CD4-positive, alpha-beta memory T cell (primary cell): ENCODE data around the gene OAT. TPM values are rescaled to one million over a fixed set of nuclear protein-coding genes. Genes with fewer than 3 reads are reported as not detected.

Experiments used
- CTCF ChIA-PET: fragments of 350-600 bp; sonication (Branson Sonifier 250); formaldehyde crosslinking; loops from one replicate; lab custom pipeline; 2021; ENCODE audit warnings: inconsistent platforms; ENCODE audit not compliant: partially characterized antibody; lab: Charles Lee
- POLR2A ChIA-PET: fragments of 350-600 bp; sonication (Branson Sonifier 250); formaldehyde crosslinking; loops from one replicate; lab custom pipeline; 2021; ENCODE audit not compliant: partially characterized antibody; lab: Charles Lee
- DNase-seq, 5 donors: peaks; one replicate each; pipeline versions ENCODE4 v3.0.0 to v3.0.0-alpha.2; 2020 to 2022; ENCODE audit warnings: mixed read lengths in 1 of 5
- H3K27ac ChIP-seq: one replicate; pipeline ENCODE4 v1.7.0; 2013; ENCODE audit warnings: low read depth, low read length
- H3K27me3 ChIP-seq: 2 replicates; pipeline ENCODE4 v1.7.0; 2013; ENCODE audit warnings: mild to moderate bottlenecking, low read length, moderate library complexity; ENCODE audit not compliant: insufficient read depth
- H3K36me3 ChIP-seq: 2 replicates; pipeline ENCODE4 v1.7.0; 2013; ENCODE audit warnings: mild to moderate bottlenecking, low read length, moderate library complexity; ENCODE audit not compliant: insufficient read depth
- H3K4me1 ChIP-seq: 2 replicates; pipeline ENCODE4 v1.7.0; 2013; ENCODE audit warnings: mild to moderate bottlenecking, low read length, moderate library complexity; ENCODE audit not compliant: insufficient read depth
- H3K4me3 ChIP-seq, 2 donors: one replicate each; pipeline ENCODE4 v1.7.0; 2013; ENCODE audit warnings: low read length in 2 of 2, mild to moderate bottlenecking in 1 of 2
- H3K9me3 ChIP-seq, 2 donors: one replicate each; pipeline ENCODE4 v1.7.0; 2013; ENCODE audit warnings: low read length in 2 of 2, control low read depth in 1 of 2; ENCODE audit not compliant: control insufficient read depth in 1 of 2
- H3K27ac Mint-ChIP-seq, 7 donors: one replicate each; pipeline ENCODE4 v1.8.0; 2020 to 2021; ENCODE audit warnings: mixed read lengths in 7 of 7, mild to moderate bottlenecking in 6 of 7, inconsistent platforms in 3 of 7, moderate library complexity in 3 of 7
- H3K27me3 Mint-ChIP-seq, 2 donors: one replicate each; pipeline ENCODE4 v1.8.0; 2020 to 2021; ENCODE audit warnings: mixed read lengths in 2 of 2
- H3K36me3 Mint-ChIP-seq, 2 donors: one replicate each; pipeline ENCODE4 v1.8.0; 2020 to 2021; ENCODE audit warnings: mixed read lengths in 2 of 2, inconsistent platforms in 1 of 2, mild to moderate bottlenecking in 1 of 2
- H3K4me1 Mint-ChIP-seq, 4 donors: one replicate each; pipeline ENCODE4 v1.8.0; 2020 to 2021; ENCODE audit warnings: mixed read lengths in 4 of 4, mild to moderate bottlenecking in 1 of 4
- H3K4me3 Mint-ChIP-seq, 8 donors: one replicate each; pipeline ENCODE4 v1.8.0; 2020 to 2021; ENCODE audit warnings: mixed read lengths in 8 of 8, mild to moderate bottlenecking in 7 of 8, moderate library complexity in 6 of 8, inconsistent platforms in 3 of 8
- H3K9me3 Mint-ChIP-seq, 8 donors: one replicate each; pipeline ENCODE4 v1.8.0; 2020 to 2021; ENCODE audit warnings: mixed read lengths in 8 of 8, mild to moderate bottlenecking in 5 of 8, inconsistent platforms in 3 of 8, moderate library complexity in 1 of 8
- intact Hi-C: fragments of 100-400 bp; cut with micrococcal nuclease; formaldehyde crosslinking; loops from one replicate; pipeline ENCODE4 v1.15.1; 2023
- polyA plus RNA-seq, 2 donors: library from polyadenylated mRNA; unstranded; fragments of 300-500 nt; fragmentation: Illumina TruSeq; gene quantifications; one replicate each; pipeline ENCODE4 v1.2.3, GENCODE V29; 2021
- total RNA-seq, 2 experiments: library from RNA; stranded (reverse); gene quantifications; one replicate each; pipeline ENCODE4 v1.2.3, GENCODE V29; 2021

The OAT gene
- total RNA-seq (10 to 100 TPM; 34.8 to 39.3 TPM), polyA plus RNA-seq (10 to 100 TPM; 62.8 to 80.4 TPM)

GRCh38 chr10:124418726-124419501, at the start of gene OAT:
Gene OAT, minus strand, starts transcription at chr10:124418923. Its CDS starts 6,752 bp downstream, at chr10:124412171.
- Histone ChIP-seq H3K4me3 (peak within 1 kb of the TSS; percentile 52 to 66), H3K9me3 (no peaks in the 10 kb centered on the region), H3K4me1 (peaks cover 13% of the 10 kb centered on the region), H3K36me3 (no peaks in the 10 kb centered on the region), H3K27ac (peak within 1 kb of the TSS; percentile 70), H3K27me3 (no peaks in the 10 kb centered on the region)
- peaks cover 0 to 3% of the 10 kb centered on the region in 2 donors for H3K36me3 Mint-ChIP-seq
- H3K4me3 Mint-ChIP-seq = peak within 1 kb of the TSS; percentile 84 to 95 (median 87)
- H3K27me3 Mint-ChIP-seq = peaks cover 4 to 8% of the 10 kb centered on the region in 2 donors
- POLR2A ChIA-PET = interaction anchor here (0.6 to 2.9 kb wide), 6 partner anchors 15 to 368 kb away, joined by 3 to 24 read pairs (median 4); partner anchors contain the start of gene LHPP
- DNase-seq = peak; percentile 94 to 95 (median 95)
- H3K9me3 Mint-ChIP-seq = no peaks in the 10 kb centered on the region
- H3K4me1 Mint-ChIP-seq = peaks cover 4 to 36% (median 20%) of the 10 kb centered on the region in 4 donors
- peak within 1 kb of the TSS; percentile 74 to 91 (median 84) for H3K27ac Mint-ChIP-seq
- CTCF ChIA-PET = interaction anchor here (0.8 to 4.7 kb wide), 5 partner anchors 10 to 424 kb away, joined by 3 to 22 read pairs (median 4); no protein-coding TSS in a partner anchor
- intact Hi-C loops = loop anchor here (1.0 to 10.0 kb wide), 3 partner anchors 30 to 496 kb away; partner anchors contain the start of gene LHPP

DNA sequence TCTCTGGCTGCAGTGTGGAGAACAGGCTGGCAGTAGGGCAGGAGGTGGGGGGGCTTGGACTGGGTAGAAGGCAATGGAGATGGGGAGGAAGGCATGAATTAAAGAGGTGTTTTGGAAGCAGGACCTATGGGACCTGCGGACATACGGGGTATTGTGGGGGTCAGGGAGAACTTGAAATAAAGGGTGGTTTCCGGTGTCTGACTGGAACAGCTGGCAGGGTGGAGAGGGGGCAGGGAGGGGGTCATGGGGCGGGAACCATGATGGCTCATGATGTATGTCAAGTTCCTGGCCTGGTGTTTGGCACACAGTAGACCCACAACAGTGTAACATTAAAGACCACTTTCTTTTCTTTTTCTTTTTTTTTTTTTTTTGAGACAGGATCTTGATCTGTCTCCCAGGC, 48.4 kb upstream of the OAT start:
- Histone ChIP-seq H3K27ac (no peak overlapping the region), H3K4me1 (peaks cover 21% of the 10 kb centered on the region), H3K36me3 (no peaks in the 10 kb centered on the region), H3K4me3 (no peak overlapping the region), H3K9me3 (no peaks in the 10 kb centered on the region), H3K27me3 (no peaks in the 10 kb centered on the region)
- Mint-ChIP-seq H3K36me3 (peaks cover 0 to 4% of the 10 kb centered on the region in 2 donors), H3K27ac (no peak overlapping the region), H3K27me3 (no peaks in the 10 kb centered on the region), H3K4me1 (peaks cover 18 to 30% (median 27%) of the 10 kb centered on the region in 4 donors), H3K4me3 (no peak overlapping the region), H3K9me3 (no peaks in the 10 kb centered on the region)
- POLR2A ChIA-PET = no interaction called here
- DNase-seq = no peak
- intact Hi-C loops = no loop called here
- CTCF ChIA-PET = interaction anchor here (1.4 kb wide), 1 partner anchor 77 kb away, joined by 3 read pairs; no protein-coding TSS in a partner anchor

DNA sequence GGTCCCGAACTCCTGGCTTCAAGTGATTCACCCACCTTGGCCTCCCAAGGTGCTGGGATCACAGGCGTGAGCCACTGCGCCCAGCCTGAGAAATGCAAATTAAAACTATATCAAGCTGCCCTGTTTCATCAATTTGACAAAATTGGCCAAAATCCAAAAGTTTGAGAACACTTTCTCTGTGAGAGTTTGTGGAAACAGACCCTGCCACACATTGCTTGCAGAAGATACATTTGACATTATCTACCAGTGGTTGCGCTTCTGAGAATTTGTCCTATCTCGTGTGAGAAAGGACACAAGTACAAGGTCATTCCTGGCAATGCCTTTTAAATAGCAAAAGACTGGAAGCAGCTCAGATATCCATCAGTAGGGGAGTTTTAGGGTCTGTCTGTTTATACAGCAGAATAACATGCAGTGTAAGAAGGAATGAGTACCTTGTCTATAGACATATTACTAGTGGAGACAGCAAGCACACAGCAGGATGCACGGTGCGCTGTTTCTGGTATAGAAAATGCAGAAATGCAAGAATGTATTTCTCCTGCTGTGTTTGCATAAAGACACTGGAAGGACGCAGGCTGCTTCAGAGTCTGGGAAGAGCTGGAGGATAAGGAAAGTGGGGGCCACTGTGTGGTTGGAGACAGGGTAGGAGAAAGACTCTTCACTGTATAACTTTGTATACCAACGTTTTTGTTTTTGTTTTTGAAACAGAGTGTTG, 47.2 kb upstream of the OAT start:
- Histone ChIP-seq H3K4me1 (peaks cover 26% of the 10 kb centered on the region), H3K4me3 (no peak overlapping the region), H3K9me3 (no peaks in the 10 kb centered on the region), H3K36me3 (no peaks in the 10 kb centered on the region), H3K27ac (no peak overlapping the region), H3K27me3 (no peaks in the 10 kb centered on the region)
- H3K9me3 Mint-ChIP-seq = peaks cover 0 to 2% (median 0%) of the 10 kb centered on the region in 8 donors
- POLR2A ChIA-PET = interaction anchor here (1.5 kb wide), 1 partner anchor 275 kb away, joined by 3 read pairs; no protein-coding TSS in a partner anchor
- peaks cover 0 to 4% of the 10 kb centered on the region in 2 donors for H3K36me3 Mint-ChIP-seq
- no peaks in the 10 kb centered on the region for H3K27me3 Mint-ChIP-seq
- peak overlapping the region in 5 of 8 donors; percentile 51 to 75 (median 71) for H3K4me3 Mint-ChIP-seq
- H3K27ac Mint-ChIP-seq = peak overlapping the region in 5 of 7 donors; percentile 54 to 78 (median 71)
- CTCF ChIA-PET = no interaction called here
- intact Hi-C loops = no loop called here
- H3K4me1 Mint-ChIP-seq = peaks cover 21 to 39% (median 31%) of the 10 kb centered on the region in 4 donors
- DNase-seq = no peak

- POLR2A ChIA-PET = interaction anchor here (1.5 to 1.9 kb wide), 2 partner anchors 276 to 327 kb away, joined by 3 to 6 read pairs; partner anchors contain the start of gene EEF1AKMT2
- intact Hi-C loops = no loop called here
- DNase-seq = peak in 1 of 5 donors; percentile 12
Measured at GRCh38 chr10:124465003-124465776, 46.5 kb upstream of the OAT start.

DNA sequence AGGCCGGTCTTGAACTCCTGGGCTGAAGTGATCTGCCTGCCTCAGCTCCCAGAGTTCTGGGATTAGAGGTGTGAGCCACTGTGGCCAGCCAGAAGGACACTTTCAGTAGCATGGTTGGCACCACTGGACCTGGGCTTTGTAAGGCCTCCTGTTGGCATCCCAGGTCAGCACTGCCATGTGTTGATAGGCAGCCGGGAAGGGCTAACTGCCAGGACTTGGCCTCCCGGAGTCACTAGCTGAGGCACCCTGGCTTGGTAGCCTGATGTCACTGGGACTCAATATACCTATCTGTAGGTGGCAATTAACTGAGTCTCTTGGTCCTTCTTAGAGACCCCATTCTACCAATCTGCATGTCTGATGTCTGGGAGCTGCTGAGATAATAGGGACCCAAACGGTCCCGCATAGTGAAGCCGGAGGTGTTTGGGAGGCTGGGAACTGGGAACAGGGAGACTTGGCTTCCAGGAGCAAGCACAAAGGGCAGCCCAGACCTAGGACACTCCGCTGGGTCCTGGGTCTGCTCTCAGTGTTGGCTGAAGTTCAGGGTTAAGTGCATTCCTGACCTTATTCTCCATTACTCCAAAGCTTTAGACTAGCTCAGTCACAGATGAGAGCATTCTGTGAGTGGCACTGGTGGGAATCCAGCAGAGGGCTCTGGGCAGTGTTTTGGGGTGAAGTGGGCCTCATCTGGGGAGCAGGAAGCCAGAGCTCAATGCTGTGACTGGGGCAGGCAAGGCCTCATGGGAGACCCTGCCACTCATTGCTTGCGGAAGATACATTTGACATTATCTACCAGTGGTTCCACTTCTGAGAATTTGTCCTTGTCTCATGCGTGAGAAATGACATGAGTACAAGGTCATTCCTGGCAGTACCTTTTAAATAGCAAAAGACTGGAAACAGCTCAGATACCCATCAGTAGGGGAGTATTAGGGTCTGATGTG, 45.6 kb upstream of the OAT start:
- H3K9me3 Mint-ChIP-seq = peaks cover 0 to 2% (median 0%) of the 10 kb centered on the region in 8 donors
- H3K36me3 ChIP-seq = no peaks in the 10 kb centered on the region
- ChIA-PET POLR2A (interaction anchor here (1.1 to 1.9 kb wide), 3 partner anchors 277 to 1511 kb away, joined by 3 to 6 read pairs (median 5); partner anchors contain the start of gene EEF1AKMT2), CTCF (interaction anchor here (1.4 kb wide), 1 partner anchor 75 kb away, joined by 4 read pairs; no protein-coding TSS in a partner anchor)
- H3K27ac ChIP-seq = no peak overlapping the region
- H3K27me3 Mint-ChIP-seq = no peaks in the 10 kb centered on the region
- no peak overlapping the region for H3K4me3 ChIP-seq
- peaks cover 27% of the 10 kb centered on the region for H3K4me1 ChIP-seq
- DNase-seq = no peak
- H3K27ac Mint-ChIP-seq = peak overlapping the region; percentile 51 to 87 (median 78)
- H3K4me1 Mint-ChIP-seq = peaks cover 21 to 39% (median 31%) of the 10 kb centered on the region in 4 donors
- H3K9me3 ChIP-seq = no peaks in the 10 kb centered on the region
- peaks cover 0 to 1% of the 10 kb centered on the region in 2 donors for H3K36me3 Mint-ChIP-seq
- no peaks in the 10 kb centered on the region for H3K27me3 ChIP-seq
- intact Hi-C loops = loop anchor here (5.0 kb wide), 2 partner anchors 328 to 1358 kb away; partner anchors contain the start of genes BCCIP, EEF1AKMT2 and UROS
- H3K4me3 Mint-ChIP-seq = peak overlapping the region in 7 of 8 donors; percentile 26 to 75 (median 57)

More at GRCh38 chr10:124465003-124465776, 46.5 kb upstream of the OAT start:
- Mint-ChIP-seq H3K36me3 (peaks cover 0 to 4% of the 10 kb centered on the region in 2 donors), H3K27me3 (no peaks in the 10 kb centered on the region), H3K9me3 (peaks cover 0 to 2% (median 0%) of the 10 kb centered on the region in 8 donors), H3K4me1 (peaks cover 21 to 39% (median 31%) of the 10 kb centered on the region in 4 donors), H3K4me3 (peak overlapping the region; percentile 51 to 75 (median 68)), H3K27ac (peak overlapping the region in 6 of 7 donors; percentile 71 to 87 (median 80))
- CTCF ChIA-PET = interaction anchor here (1.4 kb wide), 1 partner anchor 76 kb away, joined by 4 read pairs; no protein-coding TSS in a partner anchor
- Histone ChIP-seq H3K36me3 (no peaks in the 10 kb centered on the region), H3K9me3 (no peaks in the 10 kb centered on the region), H3K4me1 (peaks cover 27% of the 10 kb centered on the region), H3K4me3 (no peak overlapping the region), H3K27ac (no peak overlapping the region), H3K27me3 (no peaks in the 10 kb centered on the region)
